ENCODE measurements around the gene LRP1B.

LRP1B gene

GRCh38 chr2:142008135-142008744 lies 122.6 kb downstream of the LRP1B start:
- H3K27ac ChIP-seq (ENCODE audit: low read depth, low read length), result no peak overlapping the region
- H3K9me3 ChIP-seq (ENCODE audit: low read length), result no peaks in the 10 kb centered on the region
- no peaks in the 10 kb centered on the region for H3K36me3 ChIP-seq (ENCODE audit: insufficient read depth, low read length)
- H3K4me3 ChIP-seq (ENCODE audit: low read depth in 1 of 2, low read length in 2 of 2), result no peak overlapping the region
- H3K27me3 ChIP-seq (ENCODE audit: control insufficient read depth in 1 of 2, insufficient read depth in 2 of 2, low read length in 2 of 2), result no peaks in the 10 kb centered on the region
- no peaks in the 10 kb centered on the region for H3K4me1 ChIP-seq (ENCODE audit: insufficient read depth, low read length)
- no peak overlapping the region for H3K9ac ChIP-seq (ENCODE audit: low read length)

- no peak overlapping the region for H3K4me3 ChIP-seq (ENCODE audit: low read depth in 1 of 2, low read length in 2 of 2)
- H3K27me3 ChIP-seq (ENCODE audit: control insufficient read depth in 1 of 2, insufficient read depth in 2 of 2, low read length in 2 of 2), result no peaks in the 10 kb centered on the region
- no peak overlapping the region for H3K9ac ChIP-seq (ENCODE audit: low read length)
- no peaks in the 10 kb centered on the region for H3K9me3 ChIP-seq (ENCODE audit: low read length)
- no peaks in the 10 kb centered on the region for H3K36me3 ChIP-seq (ENCODE audit: insufficient read depth, low read length)
- no peak overlapping the region for H3K27ac ChIP-seq (ENCODE audit: low read depth, low read length)
- H3K4me1 ChIP-seq (ENCODE audit: insufficient read depth, low read length), result no peaks in the 10 kb centered on the region
Observed at GRCh38 chr2:141994066-141994465, 136.8 kb downstream of the LRP1B start.

- Histone ChIP-seq H3K27ac (ENCODE audit: low read depth, low read length) (no peak overlapping the region), H3K9ac (ENCODE audit: low read length) (no peak overlapping the region), H3K4me1 (ENCODE audit: insufficient read depth, low read length) (no peaks in the 10 kb centered on the region), H3K4me3 (ENCODE audit: low read depth in 1 of 2, low read length in 2 of 2) (no peak overlapping the region), H3K36me3 (ENCODE audit: insufficient read depth, low read length) (no peaks in the 10 kb centered on the region), H3K9me3 (ENCODE audit: low read length) (no peaks in the 10 kb centered on the region), H3K27me3 (ENCODE audit: control insufficient read depth in 1 of 2, insufficient read depth in 2 of 2, low read length in 2 of 2) (no peaks in the 10 kb centered on the region)
Observed at GRCh38 chr2:141992695-141993094, 138.1 kb downstream of the LRP1B start.

GRCh38 chr2:141968433-141968832 lies 162.4 kb downstream of the LRP1B start:
- H3K9me3 ChIP-seq (ENCODE audit: low read length), result no peaks in the 10 kb centered on the region
- no peaks in the 10 kb centered on the region for H3K4me1 ChIP-seq (ENCODE audit: insufficient read depth, low read length)
- H3K9ac ChIP-seq (ENCODE audit: low read length), result no peak overlapping the region
- H3K4me3 ChIP-seq (ENCODE audit: low read depth in 1 of 2, low read length in 2 of 2), result no peak overlapping the region
- no peak overlapping the region for H3K27ac ChIP-seq (ENCODE audit: low read depth, low read length)
- no peaks in the 10 kb centered on the region for H3K36me3 ChIP-seq (ENCODE audit: insufficient read depth, low read length)
- no peaks in the 10 kb centered on the region for H3K27me3 ChIP-seq (ENCODE audit: control insufficient read depth in 1 of 2, insufficient read depth in 2 of 2, low read length in 2 of 2)

- Histone ChIP-seq H3K9me3 (ENCODE audit: low read length) (no peaks in the 10 kb centered on the region), H3K27me3 (ENCODE audit: control insufficient read depth in 1 of 2, insufficient read depth in 2 of 2, low read length in 2 of 2) (no peaks in the 10 kb centered on the region), H3K4me3 (ENCODE audit: low read depth in 1 of 2, low read length in 2 of 2) (no peak overlapping the region), H3K36me3 (ENCODE audit: insufficient read depth, low read length) (no peaks in the 10 kb centered on the region), H3K27ac (ENCODE audit: low read depth, low read length) (no peak overlapping the region), H3K4me1 (ENCODE audit: insufficient read depth, low read length) (no peaks in the 10 kb centered on the region), H3K9ac (ENCODE audit: low read length) (no peak overlapping the region)
Observed at GRCh38 chr2:141967980-141968379, 162.8 kb downstream of the LRP1B start.

GRCh38 chr2:141967503-141967902 lies 163.3 kb downstream of the LRP1B start:
- Histone ChIP-seq H3K27ac (ENCODE audit: low read depth, low read length) (no peak overlapping the region), H3K9ac (ENCODE audit: low read length) (no peak overlapping the region)

GRCh38 chr2:141959941-141960340 lies 170.9 kb downstream of the LRP1B start:
- Histone ChIP-seq H3K27ac (ENCODE audit: low read depth, low read length) (no peak overlapping the region), H3K9me3 (ENCODE audit: low read length) (no peaks in the 10 kb centered on the region), H3K9ac (ENCODE audit: low read length) (no peak overlapping the region), H3K36me3 (ENCODE audit: insufficient read depth, low read length) (no peaks in the 10 kb centered on the region), H3K4me3 (ENCODE audit: low read depth in 1 of 2, low read length in 2 of 2) (no peak overlapping the region), H3K27me3 (ENCODE audit: control insufficient read depth in 1 of 2, insufficient read depth in 2 of 2, low read length in 2 of 2) (no peaks in the 10 kb centered on the region), H3K4me1 (ENCODE audit: insufficient read depth, low read length) (no peaks in the 10 kb centered on the region)

More at GRCh38 chr2:141967503-141967902, 163.3 kb downstream of the LRP1B start:
- Histone ChIP-seq H3K4me1 (ENCODE audit: insufficient read depth, low read length) (no peaks in the 10 kb centered on the region), H3K9me3 (ENCODE audit: low read length) (no peaks in the 10 kb centered on the region), H3K36me3 (ENCODE audit: insufficient read depth, low read length) (no peaks in the 10 kb centered on the region), H3K4me3 (ENCODE audit: low read depth in 1 of 2, low read length in 2 of 2) (no peak overlapping the region), H3K27me3 (ENCODE audit: control insufficient read depth in 1 of 2, insufficient read depth in 2 of 2, low read length in 2 of 2) (no peaks in the 10 kb centered on the region)

- H3K9me3 ChIP-seq (ENCODE audit: low read length), result no peaks in the 10 kb centered on the region
- H3K4me3 ChIP-seq (ENCODE audit: low read depth in 1 of 2, low read length in 2 of 2), result no peak overlapping the region
- H3K4me1 ChIP-seq (ENCODE audit: insufficient read depth, low read length), result no peaks in the 10 kb centered on the region
- H3K27ac ChIP-seq (ENCODE audit: low read depth, low read length), result no peak overlapping the region
- H3K36me3 ChIP-seq (ENCODE audit: insufficient read depth, low read length), result no peaks in the 10 kb centered on the region
- no peak overlapping the region for H3K9ac ChIP-seq (ENCODE audit: low read length)
- no peaks in the 10 kb centered on the region for H3K27me3 ChIP-seq (ENCODE audit: control insufficient read depth in 1 of 2, insufficient read depth in 2 of 2, low read length in 2 of 2)
Observed at GRCh38 chr2:141959016-141959415, 171.8 kb downstream of the LRP1B start.

GRCh38 chr2:141957827-141958450 lies 172.9 kb downstream of the LRP1B start:
- no peak overlapping the region for H3K27ac ChIP-seq (ENCODE audit: low read depth, low read length)
- no peak overlapping the region for H3K9ac ChIP-seq (ENCODE audit: low read length)
- H3K4me1 ChIP-seq (ENCODE audit: insufficient read depth, low read length), result no peaks in the 10 kb centered on the region

GRCh38 chr2:141957321-141957720 lies 173.5 kb downstream of the LRP1B start:
- Histone ChIP-seq H3K9me3 (ENCODE audit: low read length) (no peaks in the 10 kb centered on the region), H3K27me3 (ENCODE audit: control insufficient read depth in 1 of 2, insufficient read depth in 2 of 2, low read length in 2 of 2) (no peaks in the 10 kb centered on the region), H3K4me3 (ENCODE audit: low read depth in 1 of 2, low read length in 2 of 2) (no peak overlapping the region), H3K4me1 (ENCODE audit: insufficient read depth, low read length) (no peaks in the 10 kb centered on the region), H3K27ac (ENCODE audit: low read depth, low read length) (no peak overlapping the region), H3K9ac (ENCODE audit: low read length) (no peak overlapping the region), H3K36me3 (ENCODE audit: insufficient read depth, low read length) (no peaks in the 10 kb centered on the region)

More at GRCh38 chr2:141957827-141958450, 172.9 kb downstream of the LRP1B start:
- H3K27me3 ChIP-seq (ENCODE audit: control insufficient read depth in 1 of 2, insufficient read depth in 2 of 2, low read length in 2 of 2), result no peaks in the 10 kb centered on the region
- H3K9me3 ChIP-seq (ENCODE audit: low read length), result no peaks in the 10 kb centered on the region
- no peaks in the 10 kb centered on the region for H3K36me3 ChIP-seq (ENCODE audit: insufficient read depth, low read length)
- H3K4me3 ChIP-seq (ENCODE audit: low read depth in 1 of 2, low read length in 2 of 2), result no peak overlapping the region

GRCh38 chr2:141947396-141948114 lies 183.3 kb downstream of the LRP1B start:
- no peaks in the 10 kb centered on the region for H3K36me3 ChIP-seq (ENCODE audit: insufficient read depth, low read length)
- H3K9me3 ChIP-seq (ENCODE audit: low read length), result no peaks in the 10 kb centered on the region
- no peaks in the 10 kb centered on the region for H3K4me1 ChIP-seq (ENCODE audit: insufficient read depth, low read length)
- H3K9ac ChIP-seq (ENCODE audit: low read length), result no peak overlapping the region
- no peaks in the 10 kb centered on the region for H3K27me3 ChIP-seq (ENCODE audit: control insufficient read depth in 1 of 2, insufficient read depth in 2 of 2, low read length in 2 of 2)
- H3K27ac ChIP-seq (ENCODE audit: low read depth, low read length), result no peak overlapping the region
- H3K4me3 ChIP-seq (ENCODE audit: low read depth in 1 of 2, low read length in 2 of 2), result no peak overlapping the region
